ENCODE results near the gene SH3BGRL3.
A peak's percentile ranks its signal among the peaks of the same experiment; 100 is the strongest.
"Not testable (repeated sequence)": the region's sequence is repeated elsewhere in the genome, so short reads cannot be mapped to it uniquely, and the experiment has no call there.

Gene SH3BGRL3

GRCh38 chr1:26290882-26291261, 11.0 kb downstream of the SH3BGRL3 start:
- no peak for DNase-seq (ENCODE audit: low read depth in 3 of 3)

- no peak for DNase-seq (ENCODE audit: low read depth in 3 of 3)
Measured at GRCh38 chr1:26291433-26291832, 11.5 kb downstream of the SH3BGRL3 start.

DNA sequence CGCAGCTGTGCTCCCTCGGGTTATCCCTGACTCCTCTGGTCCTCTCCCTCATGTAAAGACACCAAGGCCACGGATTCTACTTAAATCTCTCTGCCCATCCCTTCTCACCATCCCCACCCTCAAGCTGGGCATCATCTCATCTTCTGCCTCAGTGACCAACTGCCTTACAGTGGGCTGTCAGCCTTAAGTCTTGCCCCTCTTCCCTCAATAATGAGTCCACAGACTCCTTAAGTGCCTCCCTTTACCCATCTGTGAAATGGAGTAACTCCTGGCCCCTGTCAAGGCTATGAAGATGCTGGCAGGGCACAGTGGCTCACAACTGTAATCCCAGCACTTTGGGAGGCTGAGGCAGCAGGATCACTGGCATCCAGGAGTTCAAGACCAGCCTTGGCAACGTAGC, 12.1 kb downstream of the SH3BGRL3 start:
- DNase-seq (ENCODE audit: low read depth in 3 of 3) = no peak

- DNase-seq (ENCODE audit: low read depth in 3 of 3) = not testable (repeated sequence)
Measured at GRCh38 chr1:26292735-26293134, 12.8 kb downstream of the SH3BGRL3 start.

DNA sequence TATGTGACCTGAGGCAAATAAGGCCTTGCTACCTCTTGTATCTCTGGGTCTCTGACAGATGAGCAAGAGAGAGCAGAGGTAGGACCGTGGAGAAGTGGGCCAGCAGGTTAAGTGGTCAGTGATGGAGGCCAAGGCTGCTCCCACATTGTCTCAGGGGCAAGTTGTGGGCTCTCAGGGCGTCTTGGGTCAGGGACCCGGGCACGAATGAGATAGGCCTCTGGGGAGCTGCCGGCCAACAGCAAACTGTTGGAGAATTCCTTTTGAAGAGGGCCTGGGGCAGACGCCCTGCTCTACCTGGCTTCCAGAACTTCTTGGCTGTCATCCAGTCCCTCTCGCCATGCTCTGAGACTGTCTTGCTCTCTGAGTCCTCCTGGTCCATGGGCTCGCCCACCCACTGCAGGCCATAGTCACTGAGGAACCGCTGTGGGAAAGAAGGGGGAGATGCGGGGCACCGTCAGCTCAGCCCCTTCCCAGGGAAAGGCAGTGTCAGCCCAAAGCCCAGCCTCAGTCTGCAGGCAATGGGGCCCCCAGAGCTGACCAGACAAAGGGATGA, 14.1 kb downstream of the SH3BGRL3 start:
- no peak for DNase-seq (ENCODE audit: low read depth in 3 of 3)

GRCh38 chr1:26295194-26296138, 15.6 kb downstream of the SH3BGRL3 start:
- DNase-seq (ENCODE audit: low read depth in 3 of 3) = no peak

DNA sequence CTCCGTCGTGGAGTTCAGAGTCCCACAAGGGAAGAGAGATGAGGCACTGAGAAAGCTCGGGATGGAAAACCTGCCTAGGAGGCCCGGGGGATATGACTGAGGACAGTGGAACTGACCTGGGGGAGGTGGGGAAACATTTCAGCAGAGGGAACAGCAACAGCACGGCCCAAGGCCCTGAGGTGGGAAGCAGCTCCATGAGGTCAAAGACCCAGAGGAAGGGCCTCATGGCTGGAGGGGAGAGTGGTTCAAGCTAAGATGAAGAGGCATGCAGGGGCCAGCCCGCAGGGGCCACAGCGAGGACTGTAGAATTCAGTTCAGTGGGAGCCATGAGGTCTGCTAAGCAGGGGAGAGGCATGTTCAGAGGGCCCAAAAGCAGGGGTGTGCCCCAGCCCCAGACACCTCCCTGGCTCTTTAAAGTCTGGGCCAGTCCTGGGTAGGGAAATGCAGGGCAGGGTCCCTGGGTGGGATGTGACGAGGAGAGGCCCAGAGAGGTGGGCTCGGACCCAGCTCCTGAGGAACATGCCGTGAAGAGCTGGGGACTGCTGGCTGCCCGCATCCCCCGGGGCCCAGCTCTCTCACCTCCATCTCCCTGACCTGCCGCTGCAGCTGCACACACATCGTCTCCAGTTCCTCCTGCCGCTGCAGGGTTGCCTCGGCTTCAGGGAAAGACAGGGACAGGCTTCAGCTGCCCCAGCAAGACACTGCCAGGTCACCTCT, 16.6 kb downstream of the SH3BGRL3 start:
- DNase-seq (ENCODE audit: low read depth in 3 of 3) = no peak

DNA sequence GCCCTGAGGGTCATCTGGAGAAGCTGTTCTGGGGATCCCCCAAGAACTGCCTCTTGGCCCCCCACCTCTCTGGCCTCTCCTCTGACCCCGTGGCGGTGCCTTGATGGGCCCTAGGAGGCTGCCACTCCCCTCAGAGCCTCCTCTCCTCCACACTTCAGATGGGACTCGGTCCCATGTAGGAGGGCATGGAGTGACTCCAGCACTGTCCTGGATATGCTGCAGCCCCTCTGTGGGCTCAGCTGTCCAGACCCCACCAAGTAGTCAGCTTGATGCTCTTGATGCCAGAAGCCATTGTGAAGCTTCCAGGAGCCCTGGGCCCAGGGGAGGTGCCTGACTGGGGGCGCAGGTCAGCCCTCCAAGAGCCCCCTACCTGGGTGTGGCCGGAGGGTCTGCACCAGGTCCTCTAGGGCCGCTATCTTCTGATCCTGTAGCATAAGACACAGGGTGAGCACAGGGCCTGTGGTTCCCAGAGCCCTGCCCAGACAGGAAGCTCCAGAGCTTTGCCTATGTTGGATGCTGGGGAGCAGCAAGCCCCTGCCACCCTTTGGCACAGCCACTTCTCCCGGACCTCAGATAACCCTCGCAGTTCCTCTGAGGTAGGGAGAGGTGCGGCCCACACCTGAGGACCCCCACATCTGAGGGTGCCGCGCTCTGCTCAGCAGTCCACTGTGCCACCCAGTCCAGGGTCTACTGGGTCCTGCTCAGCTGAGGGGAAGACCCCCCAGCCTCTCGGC, 17.3 kb downstream of the SH3BGRL3 start:
- DNase-seq (ENCODE audit: low read depth in 3 of 3) = no peak

DNA sequence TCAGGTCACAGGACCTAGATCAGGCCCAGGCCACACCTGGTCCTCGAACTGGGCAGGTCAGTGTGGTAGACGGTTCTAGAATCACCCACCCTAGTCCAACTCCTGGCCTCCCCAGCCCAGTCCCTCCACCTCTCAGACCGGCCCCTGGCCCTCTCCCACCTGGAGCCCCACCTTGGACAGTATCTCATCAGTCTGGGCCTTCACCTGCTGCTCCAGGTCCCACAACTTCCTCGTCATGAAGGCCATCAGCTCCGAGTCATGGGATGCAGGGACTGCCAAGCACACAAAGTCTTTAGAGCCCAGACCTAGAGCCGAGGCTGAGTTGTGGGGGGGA, 17.9 kb downstream of the SH3BGRL3 start:
- DNase-seq (ENCODE audit: low read depth in 3 of 3) = no peak

DNA sequence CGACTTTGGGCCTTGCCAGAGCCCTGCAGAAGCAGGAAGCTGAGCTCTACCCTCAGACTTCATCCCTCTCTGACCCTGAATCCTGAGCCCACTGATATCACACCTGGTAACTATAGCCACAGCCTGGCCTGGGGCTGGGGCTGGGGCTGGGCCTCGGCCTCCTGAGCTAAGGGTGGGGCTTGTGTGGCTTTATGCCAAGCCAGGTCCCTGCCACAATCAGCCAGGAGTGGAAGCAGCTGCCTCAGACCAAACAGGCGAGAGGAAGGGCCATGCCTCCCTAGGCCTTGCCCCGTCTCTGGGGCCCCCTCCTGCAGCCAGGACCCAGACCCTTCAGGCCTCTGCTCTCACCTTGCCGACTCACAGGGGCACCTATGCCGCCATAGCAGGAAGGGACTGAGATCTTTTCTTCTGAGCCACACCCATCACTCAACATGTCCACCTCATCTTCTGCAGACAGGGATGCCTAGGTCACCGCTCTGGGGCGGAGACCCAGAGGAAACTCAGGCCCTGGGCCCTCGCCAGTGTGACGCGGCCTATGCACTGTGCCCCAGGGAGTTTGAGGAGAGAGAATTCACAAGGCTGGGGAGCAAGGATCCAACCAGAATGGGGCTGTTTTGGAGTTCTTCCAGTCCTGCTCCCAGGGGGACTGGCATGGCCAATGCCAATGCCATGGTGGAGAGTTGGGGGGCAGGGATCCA, 20.8 kb downstream of the SH3BGRL3 start:
- DNase-seq (ENCODE audit: low read depth in 3 of 3) = no peak

DNA sequence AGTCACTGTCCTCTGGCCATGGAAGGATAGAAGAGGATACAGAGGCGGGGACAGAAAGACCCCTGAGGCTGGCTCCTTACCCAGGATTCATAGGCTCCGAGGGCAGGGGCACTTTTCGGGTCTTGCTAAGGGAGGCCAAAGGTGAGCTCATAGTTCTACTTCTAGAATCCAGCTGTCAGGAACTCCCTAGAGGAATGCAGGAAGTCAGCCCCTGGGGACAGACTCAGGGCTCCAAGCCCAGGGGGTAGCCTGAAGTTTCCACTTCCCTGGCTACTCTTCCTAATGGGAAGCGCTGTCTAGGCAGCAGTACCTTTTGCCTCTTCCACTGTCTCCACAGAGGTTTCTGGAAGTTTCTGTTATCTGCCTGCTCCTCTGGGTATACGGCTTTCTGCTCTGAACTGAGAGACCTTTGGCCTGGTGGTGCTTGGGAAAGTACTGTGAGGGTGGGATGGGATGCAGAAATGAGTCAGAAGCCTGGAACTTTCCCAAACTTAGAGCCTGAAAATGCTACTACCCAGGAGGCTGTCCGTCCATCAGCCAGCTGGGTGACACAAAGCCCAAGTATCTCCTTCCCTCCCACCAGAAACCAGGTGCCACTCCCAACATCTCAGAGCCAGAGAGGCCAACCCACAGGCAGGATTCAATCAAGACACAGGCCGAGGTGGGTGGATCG, 23.0 kb downstream of the SH3BGRL3 start:
- DNase-seq (ENCODE audit: low read depth in 3 of 3) = no peak

DNA sequence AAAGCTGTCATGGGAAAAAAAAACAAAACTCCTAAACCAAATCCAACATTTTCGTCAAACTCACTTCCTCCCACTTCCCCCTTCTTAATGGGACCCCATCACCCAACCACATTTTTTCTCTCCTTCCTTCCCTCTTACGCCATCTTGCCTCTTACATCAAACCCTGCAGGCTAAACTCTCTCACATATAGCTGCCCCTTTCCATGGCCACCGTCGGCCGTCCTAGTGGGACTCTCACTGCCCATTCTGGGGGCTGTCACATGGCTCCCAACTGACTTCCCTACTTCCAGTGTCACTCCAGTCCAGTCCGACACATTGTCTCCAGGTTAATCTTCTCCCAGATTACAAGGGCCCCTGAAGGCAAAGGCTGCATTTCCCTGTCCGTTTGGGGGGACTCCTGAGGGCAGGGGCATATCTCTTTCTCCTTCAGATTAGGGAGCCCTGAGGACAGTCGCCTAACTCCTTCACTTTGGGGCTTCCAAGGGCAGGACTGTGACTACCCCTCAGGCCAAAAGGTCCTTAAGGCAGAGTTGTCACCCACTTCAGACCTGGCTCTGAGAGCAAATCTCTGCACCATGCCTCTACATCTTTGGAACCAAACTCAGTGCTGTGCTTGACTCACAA, 25.9 kb downstream of the SH3BGRL3 start:
- no peak for DNase-seq (ENCODE audit: low read depth in 3 of 3)

DNA sequence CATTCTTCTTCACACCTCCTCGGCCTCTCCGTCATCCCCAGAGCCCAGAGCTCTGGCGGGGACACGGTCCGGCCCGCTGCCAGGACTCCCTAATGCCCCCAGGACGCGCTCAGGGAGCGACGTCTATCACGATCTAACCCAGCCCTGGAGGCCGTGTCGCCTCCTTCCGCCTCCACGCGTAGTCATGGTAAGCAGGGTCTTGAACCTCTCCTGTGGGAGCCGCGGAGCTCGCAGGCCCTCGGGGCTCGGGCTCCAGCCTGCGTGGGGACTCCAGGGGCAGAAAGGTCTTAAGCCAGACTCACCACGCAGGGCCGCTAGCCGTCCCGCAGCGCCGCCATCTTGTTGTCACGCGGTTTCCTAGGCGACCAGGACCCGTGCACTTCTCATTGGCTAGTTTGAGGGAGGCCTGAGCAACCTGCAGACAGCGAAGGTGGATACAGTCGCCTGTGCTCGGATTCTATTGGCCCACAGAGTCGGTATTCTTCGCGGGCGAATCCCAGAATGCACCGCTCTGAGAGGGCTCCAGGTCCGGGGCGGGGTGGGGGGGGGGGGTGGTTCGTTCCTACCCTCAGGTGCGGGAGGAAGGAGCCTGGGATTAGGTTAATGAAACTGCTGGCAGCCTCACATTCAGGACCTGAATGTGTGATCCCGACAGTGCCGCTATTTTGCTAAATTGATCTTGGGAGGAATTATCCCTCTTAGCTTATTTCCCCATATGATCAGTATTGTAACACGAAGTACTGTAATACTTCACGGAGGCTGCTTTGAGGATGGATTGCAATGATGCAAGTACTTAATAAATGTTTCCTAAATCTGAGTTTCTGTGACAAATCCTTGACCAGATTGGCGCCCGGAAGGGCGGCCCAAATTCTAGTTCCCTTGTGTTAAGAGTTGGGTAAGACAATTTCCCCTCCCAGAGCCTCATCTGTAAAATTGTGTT, 26.7 kb downstream of the SH3BGRL3 start, which contains the start of gene UBXN11:
TSS of gene UBXN11 (minus strand) at position 347 of the 940 bp plus-strand sequence. CDS start 3,753 bp downstream, outside the sequence.
- peak; percentile 70 to 85 (median 81) for DNase-seq (ENCODE audit: low read depth in 3 of 3)

DNA sequence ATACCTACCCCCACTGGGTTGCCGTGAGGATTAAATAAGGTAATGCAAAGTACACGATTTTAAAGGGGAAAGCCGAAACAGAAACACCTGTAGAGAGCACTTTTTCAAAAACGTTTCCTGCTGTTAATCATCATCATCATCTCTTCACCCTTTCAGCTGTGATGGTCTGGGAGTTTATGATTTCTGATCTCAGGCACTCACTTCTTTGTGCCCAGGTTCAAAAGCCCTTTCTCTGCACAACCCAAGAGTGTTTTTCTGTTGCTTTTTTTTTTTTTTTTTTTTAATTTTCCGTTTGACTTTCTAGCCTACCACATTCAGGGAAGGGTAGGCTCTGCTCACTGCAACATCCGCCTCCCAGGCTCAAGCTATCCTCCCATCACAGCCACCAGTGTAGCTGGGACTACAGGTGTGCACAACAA, 27.5 kb downstream of the SH3BGRL3 start:
- no peak for DNase-seq (ENCODE audit: low read depth in 3 of 3)

DNA sequence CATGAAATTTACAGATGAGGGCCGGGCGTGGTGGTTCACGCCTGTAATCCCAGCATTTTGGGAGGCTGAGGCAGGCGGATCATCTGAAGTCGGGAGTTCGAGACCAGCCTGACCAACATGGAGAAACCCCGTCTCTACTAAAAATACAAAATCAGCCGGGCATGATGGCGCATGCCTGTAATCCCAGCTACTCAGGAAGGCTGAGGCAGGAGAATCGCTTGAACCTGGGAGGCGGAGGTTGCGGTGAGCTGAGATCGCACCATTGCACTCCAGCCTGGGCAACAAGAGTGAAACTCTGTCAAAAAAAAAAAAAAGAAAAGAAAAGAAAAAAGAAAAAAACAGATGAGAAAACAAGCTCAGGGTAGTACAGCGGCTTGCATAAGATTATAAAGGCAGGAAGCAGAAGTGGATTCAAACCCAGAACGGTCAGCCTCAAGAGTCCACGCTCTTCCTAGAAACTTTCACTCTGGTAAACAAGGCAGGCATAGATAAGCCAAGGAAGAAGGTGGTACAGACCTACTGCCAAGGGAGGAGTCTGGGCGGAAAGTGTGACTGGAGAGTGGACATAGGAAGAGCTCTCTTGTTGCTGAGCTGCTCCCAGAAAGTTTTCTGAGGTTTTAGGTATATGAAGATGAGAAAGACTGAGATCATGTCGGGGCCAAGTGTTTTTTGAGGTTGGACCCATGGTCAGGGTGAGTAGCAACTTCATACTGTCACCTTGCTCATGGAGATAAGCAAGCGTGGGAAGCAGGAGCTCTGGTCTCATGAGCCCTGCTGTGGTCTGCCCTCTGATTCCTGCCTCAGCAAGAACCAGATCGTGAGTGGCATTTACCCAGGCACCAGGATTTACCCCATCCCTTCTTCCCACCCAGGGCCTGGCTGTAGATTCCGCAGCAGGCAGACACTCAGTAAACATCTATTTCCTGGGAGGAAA, 28.3 kb downstream of the SH3BGRL3 start:
- not testable (repeated sequence) for DNase-seq (ENCODE audit: low read depth in 3 of 3)

- DNase-seq (ENCODE audit: low read depth in 3 of 3) = no peak
Measured at GRCh38 chr1:26314501-26314900, 34.6 kb downstream of the SH3BGRL3 start.

GRCh38 chr1:26315874-26316850, 36.3 kb downstream of the SH3BGRL3 start:
- no peak for DNase-seq (ENCODE audit: low read depth in 3 of 3)

Data from stimulated activated CD4-positive, alpha-beta T cell treated with anti-CD3 and anti-CD28 coated beads, TNF-alpha, amount 100 ng/mL, for 4 hours (primary cell).